Right hindlimb (tissue), 1 donor: ENCODE results near the gene AGXT.

Source experiments
- DNase-seq: peaks from one replicate; pipeline ENCODE4 v3.0.0-alpha.2; 2018

Gene AGXT

DNA sequence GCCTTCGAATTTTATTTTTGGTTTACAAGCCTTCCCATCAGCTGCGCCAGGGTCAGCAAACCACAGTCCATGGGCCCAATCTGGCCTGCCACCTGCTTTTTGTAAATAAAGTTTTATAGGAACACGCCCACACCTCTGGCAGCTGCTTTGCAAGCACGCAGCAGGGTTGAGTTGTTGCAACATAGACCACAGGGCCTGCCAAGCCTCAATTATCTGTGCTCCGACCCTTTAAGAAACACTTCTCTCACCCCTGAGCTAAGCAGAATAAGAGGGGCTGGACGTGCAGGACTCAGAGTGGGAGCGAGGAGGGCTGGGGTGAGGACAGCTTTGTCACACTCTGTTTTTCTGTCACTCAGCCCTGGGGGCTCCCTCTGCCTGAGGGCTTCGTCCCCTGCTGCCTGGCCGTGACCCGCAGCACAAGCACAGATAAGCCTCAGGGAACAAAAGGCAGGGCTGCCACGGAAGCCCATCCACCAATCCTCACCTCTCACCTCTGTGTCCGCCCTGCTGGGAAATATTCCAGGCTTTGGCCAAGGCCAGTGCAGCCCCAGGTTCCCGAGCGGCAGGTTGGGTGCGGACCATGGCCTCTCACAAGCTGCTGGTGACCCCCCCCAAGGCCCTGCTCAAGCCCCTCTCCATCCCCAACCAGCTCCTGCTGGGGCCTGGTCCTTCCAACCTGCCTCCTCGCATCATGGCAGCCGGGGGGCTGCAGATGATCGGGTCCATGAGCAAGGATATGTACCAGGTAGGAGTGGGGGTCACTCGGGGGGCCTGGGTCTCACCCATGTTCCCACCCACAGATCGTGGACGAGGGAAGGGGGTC lies at the start of gene AGXT:
TSS of gene AGXT (plus strand) at position 539 of the 823 bp plus-strand sequence. CDS start at position 581, 42 bp downstream.
- no peak for DNase-seq

GRCh38 chr2:240819126-240819857 lies 49.3 kb upstream of the AGXT start:
- DNase-seq: peak; percentile 33

GRCh38 chr2:240819858-240820606 lies 48.6 kb upstream of the AGXT start, which contains the start of gene KIF1A:
KIF1A (minus strand) TSS chr2:240820219; CDS start chr2:240797752, 22,467 bp downstream.
- peak; percentile 61 for DNase-seq

DNA sequence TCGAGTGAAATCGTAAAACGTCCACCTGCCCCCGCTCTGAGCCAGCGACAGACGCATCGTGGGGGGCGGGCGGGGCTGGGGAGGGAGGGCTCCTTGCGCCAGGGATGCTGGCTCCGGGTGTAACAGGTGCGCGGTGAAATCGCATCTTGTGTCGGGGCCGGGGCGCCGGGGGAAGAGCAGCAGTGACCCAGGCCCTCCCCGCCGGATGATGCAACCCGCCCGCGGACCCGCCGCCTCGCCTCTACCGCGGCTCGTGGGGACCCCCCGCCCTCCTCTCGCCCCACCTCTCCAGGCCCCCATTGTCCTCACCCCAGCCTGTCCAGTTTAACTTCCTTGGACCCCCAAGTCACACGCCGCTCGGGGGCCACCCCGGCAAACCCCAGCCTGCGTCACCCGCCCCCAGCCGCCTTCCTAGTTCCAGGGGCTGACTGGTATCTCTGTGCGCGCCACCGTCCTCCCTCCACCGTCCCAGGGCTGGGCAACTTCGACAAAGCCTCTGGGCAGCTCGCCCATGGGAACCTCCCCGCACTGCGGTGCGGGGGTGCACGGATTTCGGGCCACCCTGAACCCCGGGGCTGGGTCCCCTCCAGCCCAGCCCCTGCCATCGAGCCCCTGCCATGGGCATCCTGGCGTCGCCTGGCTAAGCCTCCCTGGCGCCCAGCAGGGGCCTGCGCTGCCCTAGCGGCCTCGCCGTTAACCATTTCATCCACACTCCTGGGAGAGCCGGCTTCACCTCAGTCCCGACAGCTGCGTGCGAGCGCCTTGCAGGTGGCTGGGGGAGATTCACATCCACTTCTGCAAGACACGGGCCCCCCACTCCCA lies 47.8 kb upstream of the AGXT start:
- DNase-seq: peak; percentile 33

GRCh38 chr2:240821429-240821778 lies 47.2 kb upstream of the AGXT start:
- DNase-seq: no peak

DNA sequence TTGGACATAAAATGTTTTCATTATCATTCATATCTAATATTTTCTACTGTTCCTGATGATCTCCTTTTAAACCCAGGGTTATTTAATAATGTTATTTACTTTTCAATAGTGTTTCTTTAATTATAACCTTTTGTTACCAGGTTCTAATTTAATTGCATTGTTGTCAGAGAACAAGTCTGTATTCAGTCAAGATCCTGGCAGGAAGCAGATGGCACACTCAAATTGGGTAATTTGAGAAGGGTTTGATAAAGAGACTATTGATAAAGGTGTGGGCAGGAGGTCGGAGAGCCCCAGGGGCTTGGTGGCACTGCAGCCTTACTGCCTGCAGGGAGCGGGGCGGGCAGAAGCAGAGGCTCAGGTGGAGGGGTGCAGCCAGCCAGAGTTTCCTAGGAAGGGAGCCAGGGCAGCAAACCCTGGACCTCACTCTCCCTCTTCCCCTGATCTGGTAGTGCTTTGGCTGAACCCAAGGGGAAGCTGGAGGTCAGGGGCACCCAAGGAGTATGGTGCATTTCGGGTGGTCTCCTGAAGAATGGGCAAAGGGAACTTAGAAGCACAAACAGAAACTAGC lies 46.3 kb upstream of the AGXT start:
- no peak for DNase-seq

- no peak for DNase-seq
Observed at GRCh38 chr2:240823449-240824336, 44.9 kb upstream of the AGXT start.

DNA sequence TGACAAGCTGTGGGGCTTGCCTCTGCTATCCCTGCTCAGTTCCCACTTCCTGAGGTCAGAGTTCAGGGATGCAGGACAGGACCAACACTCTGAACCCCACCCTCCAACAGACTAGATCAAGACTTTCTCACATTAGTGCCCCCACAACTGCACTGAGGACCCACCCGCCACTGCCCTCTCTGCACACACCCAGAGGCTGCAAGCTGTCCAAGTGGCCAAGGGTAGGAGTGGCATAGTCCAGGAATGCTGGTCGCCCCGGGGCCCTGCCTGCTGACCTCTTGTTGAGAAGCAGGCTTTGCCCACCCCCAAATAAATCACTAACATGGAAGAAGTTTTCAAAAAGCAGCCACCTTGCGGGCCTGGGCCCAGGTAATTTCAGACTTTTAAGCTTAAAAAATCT lies 43.1 kb upstream of the AGXT start:
- DNase-seq: no peak

DNA sequence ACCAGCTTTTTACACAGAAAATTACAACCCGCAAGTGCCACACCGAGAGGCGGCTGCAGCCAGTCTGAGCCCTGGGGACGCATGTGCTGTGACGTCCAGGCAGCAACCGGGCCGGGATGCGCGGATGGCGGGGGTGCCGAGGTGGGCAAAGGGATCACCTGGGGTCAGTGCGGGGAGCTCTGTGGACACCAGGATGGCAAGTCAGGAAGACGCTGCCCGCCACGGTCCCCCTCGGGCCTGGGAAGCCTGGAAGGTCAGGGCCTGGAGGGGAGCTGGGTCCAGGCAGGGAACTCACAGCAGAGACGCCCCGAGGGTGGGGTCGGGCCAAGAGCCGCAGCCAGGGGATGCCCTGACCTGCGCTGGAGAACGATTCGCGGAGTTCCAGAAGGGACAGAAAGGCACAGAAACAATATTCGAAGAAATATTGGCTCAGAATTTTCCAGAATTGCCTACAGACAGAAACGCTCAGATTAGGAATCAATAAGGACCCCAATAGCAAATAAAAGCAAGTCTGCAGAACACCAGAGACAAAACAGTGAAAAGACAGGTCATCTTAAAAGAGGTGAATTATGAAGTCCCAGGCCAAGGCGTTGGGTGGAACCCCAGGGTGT lies 36.9 kb upstream of the AGXT start:
- DNase-seq: no peak

DNA sequence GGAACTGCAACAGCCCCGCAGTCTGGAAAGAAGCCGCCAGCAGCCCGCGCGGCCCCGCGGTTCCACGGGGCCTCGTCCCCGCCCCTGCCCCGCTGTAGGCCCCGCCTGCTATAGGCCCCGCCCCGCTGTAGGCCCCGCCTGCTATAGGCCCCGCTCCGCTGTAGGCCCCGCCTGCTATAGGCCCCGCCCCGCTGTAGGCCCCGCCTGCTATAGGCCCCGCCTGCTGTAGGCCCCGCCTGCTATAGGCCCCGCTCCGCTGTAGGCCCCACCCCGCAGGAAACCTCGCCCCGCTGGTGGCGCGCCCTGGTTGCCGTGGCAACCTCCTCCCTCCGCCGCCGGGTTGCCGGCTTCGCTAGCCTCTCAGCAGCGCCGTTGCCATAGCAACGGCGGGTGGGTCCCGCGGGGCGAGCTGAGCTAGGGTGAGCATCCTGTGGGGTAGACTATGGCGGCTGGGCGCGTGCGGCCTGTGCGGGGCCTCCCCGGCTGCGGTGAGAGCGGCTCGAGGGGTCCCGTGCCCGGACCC lies 36.4 kb upstream of the AGXT start:
- peak; percentile 92 for DNase-seq

DNA sequence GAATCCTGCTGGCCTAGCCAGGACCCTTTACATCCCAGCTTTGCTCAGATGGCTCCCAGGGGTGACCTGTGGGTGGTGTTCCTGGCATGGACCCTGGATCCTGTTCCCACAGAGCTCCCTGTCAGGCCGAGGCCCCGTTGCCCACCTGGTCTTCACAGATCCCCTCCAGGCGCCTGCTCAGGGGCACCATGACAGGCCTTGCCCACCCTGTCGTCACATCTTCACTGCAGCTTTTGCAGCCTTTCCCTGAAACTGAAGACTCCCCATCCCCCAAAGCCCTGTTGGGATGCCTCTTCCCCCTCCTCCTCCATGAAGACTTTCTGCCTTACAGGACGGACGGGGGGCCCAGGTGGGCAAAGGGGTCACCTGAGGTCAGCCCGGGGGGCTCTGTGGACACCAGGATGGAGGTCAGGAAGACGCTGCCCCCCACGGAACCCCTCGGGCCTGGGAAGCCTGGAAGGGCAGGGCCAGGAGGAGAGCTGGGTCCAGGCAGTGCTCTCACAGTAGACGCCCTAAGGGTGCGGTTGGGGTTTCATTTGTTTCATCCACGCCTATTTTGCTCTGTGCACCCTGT lies 35.6 kb upstream of the AGXT start:
- no peak for DNase-seq

- DNase-seq: no peak
Observed at GRCh38 chr2:240833724-240834285, 34.8 kb upstream of the AGXT start.

- no peak for DNase-seq
Observed at GRCh38 chr2:240834377-240834975, 34.1 kb upstream of the AGXT start.

DNA sequence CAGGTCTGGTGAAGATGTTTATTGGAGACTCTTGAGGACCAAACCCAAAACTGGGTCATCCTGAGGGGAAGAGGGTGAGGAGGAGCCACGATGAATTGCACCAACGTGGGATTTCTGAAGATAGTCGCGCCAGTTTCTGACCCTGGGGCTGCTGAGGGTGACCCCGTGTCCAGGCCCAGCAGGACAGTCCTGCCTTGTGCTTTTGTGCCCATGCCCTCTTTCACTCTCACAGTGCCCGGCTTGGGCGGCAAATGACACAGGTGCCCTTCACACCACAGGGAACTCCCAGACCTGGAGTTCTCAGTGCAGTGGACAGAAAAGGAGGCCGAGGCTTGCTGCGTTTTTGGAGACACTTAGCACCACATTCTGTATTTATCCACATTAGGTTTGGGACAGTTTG lies 33.1 kb upstream of the AGXT start:
- DNase-seq: no peak

DNA sequence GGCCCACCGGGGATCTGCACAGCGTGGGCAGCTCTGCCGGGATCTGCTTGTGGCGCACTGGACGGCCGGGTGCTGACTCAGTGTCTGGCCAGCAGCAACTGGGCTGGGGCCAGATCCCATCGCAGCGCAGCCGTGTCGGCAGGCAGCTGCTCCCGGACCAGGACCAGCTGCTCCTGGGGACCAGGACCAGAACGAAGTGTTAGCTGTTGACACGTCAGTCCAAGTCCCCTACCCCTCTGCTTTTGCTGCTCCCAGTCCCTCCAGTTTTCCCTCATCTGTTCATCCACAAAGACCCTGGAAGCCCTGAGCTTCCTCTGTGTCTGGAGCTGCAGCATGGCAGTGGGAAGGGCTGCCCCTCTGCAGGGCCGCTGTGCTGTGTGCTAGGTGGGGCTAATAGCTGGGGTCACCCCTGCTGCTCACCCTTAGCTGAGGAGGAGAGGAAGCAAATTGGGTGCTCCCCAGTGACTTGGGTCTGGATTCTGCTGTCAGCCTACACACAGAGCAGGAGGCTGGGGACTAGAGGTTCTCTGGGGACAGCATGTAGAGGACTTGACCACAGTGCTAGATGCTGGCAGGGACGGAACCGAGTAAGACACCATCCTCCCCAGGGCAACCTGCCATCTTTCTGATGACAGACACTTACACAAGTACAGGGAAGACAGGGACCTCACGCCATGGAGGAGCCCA lies 31.7 kb upstream of the AGXT start:
- DNase-seq: peak; percentile 70

DNA sequence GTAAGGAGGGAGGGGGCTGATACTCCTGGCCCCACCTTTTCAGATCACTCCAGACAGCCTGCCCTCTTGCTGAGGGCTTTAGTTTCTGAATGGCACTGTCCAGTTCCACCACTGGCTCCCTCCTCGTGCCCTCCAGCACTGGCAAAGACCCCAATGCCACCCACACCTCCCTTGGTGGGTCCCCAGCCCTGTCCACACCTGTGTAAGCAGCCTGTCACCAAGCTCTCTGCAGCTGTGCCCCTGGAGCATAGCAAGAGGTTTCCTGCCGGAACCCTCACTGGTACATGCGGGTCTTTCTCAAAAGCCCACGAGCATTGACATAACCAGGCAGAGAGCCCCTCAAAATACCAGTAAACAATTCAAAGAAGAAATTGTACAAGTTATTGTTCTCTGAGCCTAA lies 31.0 kb upstream of the AGXT start:
- DNase-seq: no peak

DNA sequence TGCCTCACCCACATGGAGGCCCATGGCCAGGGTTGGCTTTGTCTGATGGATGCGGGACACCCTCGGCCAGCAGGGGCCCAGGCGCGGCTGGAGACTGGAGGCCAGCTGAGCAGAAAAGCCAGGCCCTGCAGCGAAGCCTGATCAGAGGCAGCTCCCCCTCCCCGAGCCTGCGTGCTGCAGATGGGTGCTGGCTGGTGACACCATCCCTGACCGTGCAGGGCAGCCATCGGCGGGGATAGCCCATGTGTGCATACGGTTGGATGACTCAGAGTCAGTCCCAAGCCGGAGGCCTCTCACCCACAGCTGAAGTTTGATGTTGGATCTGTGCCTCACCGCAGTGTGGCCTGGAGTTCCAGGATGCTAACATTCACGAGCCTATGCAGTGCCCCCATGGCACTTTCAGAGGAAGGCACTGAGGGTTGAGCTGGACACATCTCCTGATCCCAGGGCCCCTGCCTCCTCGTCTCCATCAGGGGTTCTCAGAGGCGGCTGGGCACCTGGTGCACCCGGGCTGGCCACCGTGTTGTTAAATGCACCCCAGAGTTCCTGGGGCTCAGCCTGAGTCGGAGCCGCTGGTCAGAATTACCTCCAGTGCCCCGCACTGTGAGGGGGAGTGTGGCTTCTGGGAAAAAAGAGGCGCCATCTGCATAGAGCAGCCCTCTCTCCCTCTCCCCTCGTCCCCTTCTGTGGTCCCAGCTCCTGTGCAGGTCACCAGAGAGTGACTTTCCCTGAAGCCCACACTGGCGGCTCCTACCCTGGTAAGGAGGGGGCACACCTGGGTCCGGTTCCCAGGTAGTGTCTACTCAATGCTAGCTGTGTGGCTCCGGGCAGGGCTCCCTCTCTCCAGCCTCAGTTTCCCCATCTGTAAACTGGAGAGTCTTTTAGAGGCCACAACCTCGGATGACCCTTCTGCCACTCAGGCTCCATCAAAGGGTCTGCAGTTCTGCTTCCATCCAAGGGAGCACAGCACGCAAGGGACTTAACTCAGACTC lies 29.2 kb upstream of the AGXT start:
- no peak for DNase-seq
